ENCODE measurements around the gene ATRNL1.

DNA sequence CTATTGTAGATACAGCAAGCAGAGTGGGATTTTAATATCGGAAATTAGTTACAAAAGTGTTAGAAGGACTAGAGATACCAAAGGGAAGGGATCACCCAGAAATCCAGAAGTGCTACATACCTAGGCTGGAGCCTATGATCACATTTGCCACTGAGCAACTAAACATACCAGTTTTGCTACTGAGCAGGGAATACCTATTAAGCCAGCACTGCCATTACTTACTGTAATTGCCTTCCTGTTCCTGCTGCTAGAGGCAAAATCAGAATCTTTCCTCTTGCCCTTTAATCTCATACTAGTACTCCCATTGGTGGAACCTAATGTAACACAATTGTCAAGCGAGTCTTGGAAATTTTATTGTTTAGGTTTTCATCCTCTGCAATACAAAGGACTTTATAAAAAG is 121.7 kb downstream of the ATRNL1 start:
- TF ChIP-seq, protein P1, sequence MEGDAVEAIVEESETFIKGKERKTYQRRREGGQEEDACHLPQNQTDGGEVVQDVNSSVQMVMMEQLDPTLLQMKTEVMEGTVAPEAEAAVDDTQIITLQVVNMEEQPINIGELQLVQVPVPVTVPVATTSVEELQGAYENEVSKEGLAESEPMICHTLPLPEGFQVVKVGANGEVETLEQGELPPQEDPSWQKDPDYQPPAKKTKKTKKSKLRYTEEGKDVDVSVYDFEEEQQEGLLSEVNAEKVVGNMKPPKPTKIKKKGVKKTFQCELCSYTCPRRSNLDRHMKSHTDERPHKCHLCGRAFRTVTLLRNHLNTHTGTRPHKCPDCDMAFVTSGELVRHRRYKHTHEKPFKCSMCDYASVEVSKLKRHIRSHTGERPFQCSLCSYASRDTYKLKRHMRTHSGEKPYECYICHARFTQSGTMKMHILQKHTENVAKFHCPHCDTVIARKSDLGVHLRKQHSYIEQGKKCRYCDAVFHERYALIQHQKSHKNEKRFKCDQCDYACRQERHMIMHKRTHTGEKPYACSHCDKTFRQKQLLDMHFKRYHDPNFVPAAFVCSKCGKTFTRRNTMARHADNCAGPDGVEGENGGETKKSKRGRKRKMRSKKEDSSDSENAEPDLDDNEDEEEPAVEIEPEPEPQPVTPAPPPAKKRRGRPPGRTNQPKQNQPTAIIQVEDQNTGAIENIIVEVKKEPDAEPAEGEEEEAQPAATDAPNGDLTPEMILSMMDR (IDR thresholded peaks at IDR 0.05): no peak
- no peak for TF ChIP-seq POLR2A (IDR thresholded peaks at IDR 0.05)
